ENCODE measurements around the gene ULK4. TPM values are rescaled to one million over a fixed set of nuclear protein-coding genes. Genes with fewer than 3 reads are reported as not detected.
A peak's percentile ranks its signal among the peaks of the same experiment; 100 is the strongest.

ULK4 gene
- total RNA-seq, 1 donor, result 22.0 TPM

GRCh38 chr3:41746215-41746614, 215.7 kb downstream of the ULK4 start:
- no peak for DNase-seq (ENCODE audit: low read depth)
- TF ChIP-seq CTCF (IDR thresholded peaks at IDR 0.05; ENCODE audit: insufficient read depth, low read depth, low read length), result no peak
- no peak overlapping the region for H3K4me3 ChIP-seq (ENCODE audit: low read depth, low read length)

- no peak overlapping the region for H3K4me3 ChIP-seq (ENCODE audit: low read depth, low read length)
- no peak for DNase-seq (ENCODE audit: low read depth)
- no peak for TF ChIP-seq CTCF (IDR thresholded peaks at IDR 0.05; ENCODE audit: insufficient read depth, low read depth, low read length)
Measured at GRCh38 chr3:41742121-41742520, 219.8 kb downstream of the ULK4 start.

GRCh38 chr3:41740374-41740886, 221.5 kb downstream of the ULK4 start:
- TF ChIP-seq CTCF (IDR thresholded peaks at IDR 0.05; ENCODE audit: insufficient read depth, low read depth, low read length), result no peak
- H3K4me3 ChIP-seq (ENCODE audit: low read depth, low read length), result no peak overlapping the region
- DNase-seq (ENCODE audit: low read depth), result no peak

GRCh38 chr3:41726891-41727290, 235.0 kb downstream of the ULK4 start:
- DNase-seq (ENCODE audit: low read depth), result no peak
- no peak overlapping the region for H3K4me3 ChIP-seq (ENCODE audit: low read depth, low read length)
- no peak for TF ChIP-seq CTCF (IDR thresholded peaks at IDR 0.05; ENCODE audit: insufficient read depth, low read depth, low read length)

- no peak for DNase-seq (ENCODE audit: low read depth)
- no peak for TF ChIP-seq CTCF (IDR thresholded peaks at IDR 0.05; ENCODE audit: insufficient read depth, low read depth, low read length)
- H3K4me3 ChIP-seq (ENCODE audit: low read depth, low read length), result no peak overlapping the region
Measured at GRCh38 chr3:41717641-41718040, 244.3 kb downstream of the ULK4 start.

GRCh38 chr3:41716471-41716870, 245.4 kb downstream of the ULK4 start:
- TF ChIP-seq CTCF (IDR thresholded peaks at IDR 0.05; ENCODE audit: insufficient read depth, low read depth, low read length), result peak; percentile 47
- peak; percentile 36 for DNase-seq (ENCODE audit: low read depth)
- H3K4me3 ChIP-seq (ENCODE audit: low read depth, low read length), result no peak overlapping the region

GRCh38 chr3:41715376-41715775, 246.5 kb downstream of the ULK4 start:
- no peak overlapping the region for H3K4me3 ChIP-seq (ENCODE audit: low read depth, low read length)
- TF ChIP-seq CTCF (IDR thresholded peaks at IDR 0.05; ENCODE audit: insufficient read depth, low read depth, low read length), result no peak
- DNase-seq (ENCODE audit: low read depth), result no peak

Data from fibroblast of villous mesenchyme (primary cell).